SH-SY5Y (cell line): ENCODE results near the gene MVB12A.

Experiments
- GATA2 ChIP-seq: IDR thresholded peaks from 2 replicates; pipeline ENCODE4 v1.6.1; 2011; ENCODE audit warnings: mild to moderate bottlenecking, low read depth, low read length
- GATA3 ChIP-seq: IDR thresholded peaks from 2 replicates; pipeline ENCODE4 v1.6.1; 2011; ENCODE audit warnings: low read depth, mild to moderate bottlenecking, low read length, moderate library complexity

DNA sequence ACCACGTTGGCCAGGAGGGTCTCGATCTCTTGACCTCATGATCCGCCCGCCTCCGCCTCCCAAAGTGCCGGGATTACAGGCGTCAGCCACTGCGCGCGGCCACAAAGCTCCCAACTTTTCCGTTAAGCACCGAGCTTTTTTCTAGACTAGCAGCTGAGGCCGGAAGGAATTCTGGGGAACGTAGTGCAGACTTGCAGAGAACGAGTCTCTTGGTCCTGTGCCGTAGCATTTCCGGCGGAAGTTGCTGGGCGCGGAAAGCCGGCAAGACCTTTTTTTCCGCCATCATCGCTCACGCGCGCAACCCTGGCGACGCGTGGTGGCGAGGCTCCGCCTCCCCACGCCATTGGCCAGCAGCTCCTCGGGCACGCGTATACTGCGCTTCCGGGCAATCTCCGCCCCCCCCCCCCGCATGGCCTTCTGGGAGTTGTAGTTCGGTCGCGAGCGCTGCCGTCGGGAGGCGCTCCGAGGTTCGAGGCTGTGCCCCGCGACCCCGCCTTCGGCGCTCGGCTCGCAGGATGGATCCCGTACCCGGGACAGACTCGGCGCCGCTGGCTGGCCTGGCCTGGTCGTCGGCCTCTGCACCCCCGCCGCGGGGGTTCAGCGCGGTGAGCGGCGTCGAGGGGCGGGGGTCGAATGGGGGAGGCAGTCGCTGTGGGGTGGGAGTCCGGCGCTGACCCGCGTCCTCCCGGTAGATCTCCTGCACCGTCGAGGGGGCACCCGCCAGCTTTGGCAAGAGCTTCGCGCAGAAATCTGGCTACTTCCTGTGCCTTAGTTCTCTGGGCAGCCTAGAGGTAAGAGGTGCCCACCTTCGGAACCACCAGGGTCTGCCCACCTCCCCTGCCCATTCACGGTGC, at the start of gene MVB12A:
- TF ChIP-seq GATA3 = no peak
- TF ChIP-seq GATA2 = no peak
